Articular chondrocyte of knee joint (primary cell): Measurements from ENCODE around the gene GIPC2. TPM values are rescaled to one million over a fixed set of nuclear protein-coding genes. Genes with fewer than 3 reads are reported as not detected.

Experiments used
- small RNA-seq: library from RNA; depleted of rRNA; stranded (forward); fragments of <200 nt; gene quantifications from one replicate; pipeline ENCODE3, GENCODE V24; 2012
- total RNA-seq: library from RNA; depleted of rRNA; stranded (reverse); fragments of >200 nt; gene quantifications from 2 replicates; pipeline ENCODE4 v1.2.3, GENCODE V29; 2012

Gene GIPC2, protein sequence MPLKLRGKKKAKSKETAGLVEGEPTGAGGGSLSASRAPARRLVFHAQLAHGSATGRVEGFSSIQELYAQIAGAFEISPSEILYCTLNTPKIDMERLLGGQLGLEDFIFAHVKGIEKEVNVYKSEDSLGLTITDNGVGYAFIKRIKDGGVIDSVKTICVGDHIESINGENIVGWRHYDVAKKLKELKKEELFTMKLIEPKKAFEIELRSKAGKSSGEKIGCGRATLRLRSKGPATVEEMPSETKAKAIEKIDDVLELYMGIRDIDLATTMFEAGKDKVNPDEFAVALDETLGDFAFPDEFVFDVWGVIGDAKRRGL
- total RNA-seq, result 0.13 and 0.22 TPM in 2 replicates

GRCh38 chr1:78045926-78046778, at the start of gene GIPC2:
Gene GIPC2, plus strand, starts transcription at chr1:78045966. Its CDS starts 129 bp downstream, at chr1:78046095.

DNA sequence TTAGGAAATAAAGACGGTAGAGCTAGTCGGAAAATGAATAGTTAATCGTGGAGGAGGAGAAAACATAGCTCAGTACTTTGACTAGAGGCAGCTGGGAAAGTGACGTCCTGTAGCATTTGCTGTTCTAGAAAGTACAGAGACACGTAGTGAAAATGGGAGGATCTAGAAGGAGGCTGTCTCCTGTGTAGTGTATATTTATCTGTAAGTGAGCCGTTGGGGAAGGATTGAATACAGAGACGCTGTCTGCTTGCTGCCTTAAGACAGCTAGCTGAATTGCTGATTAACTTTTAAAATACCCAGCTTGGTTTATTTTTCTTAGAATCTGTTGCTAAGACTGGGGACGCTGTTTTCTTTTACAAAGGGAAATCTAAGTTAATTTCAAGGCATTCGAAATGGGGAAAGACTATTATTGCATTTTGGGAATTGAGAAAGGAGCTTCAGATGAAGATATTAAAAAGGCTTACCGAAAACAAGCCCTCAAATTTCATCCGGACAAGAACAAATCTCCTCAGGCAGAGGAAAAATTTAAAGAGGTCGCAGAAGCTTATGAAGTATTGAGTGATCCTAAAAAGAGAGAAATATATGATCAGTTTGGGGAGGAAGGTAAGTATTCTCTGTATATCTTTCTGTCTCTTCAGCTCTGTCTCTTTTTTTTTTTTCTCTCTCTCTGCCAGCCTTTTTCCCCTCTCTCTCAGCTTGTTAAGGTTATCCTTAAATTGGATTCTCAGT, 40.9 kb upstream of the GIPC2 start, which contains the start of gene DNAJB4:
DNAJB4 (plus strand) TSS at position 221 of the 729 bp plus-strand sequence; CDS start at position 393, 172 bp downstream.

Small RNA genes lying within 50 kb of the gene (small RNA-seq; reads per million reads assigned to genes)
- gene AC103591.3 (1.4 reads per million, percentile 61 among the genes with 10 or more reads in this experiment), gene RNA5SP22 (not detected), gene RNU6-1102P (not detected)

Other genes with a start within 250 kb of the GIPC2 start
- 10.4 and 18.9 TPM in 2 replicates for gene NEXN, start 157.3 kb upstream of the GIPC2 start, total RNA-seq
- gene FUBP1, start 66.9 kb upstream of the GIPC2 start, total RNA-seq, result 107 and 115 TPM in 2 replicates
- 69.1 and 94.3 TPM in 2 replicates for gene DNAJB4, start 41.0 kb upstream of the GIPC2 start, total RNA-seq